Measurements from ENCODE around the gene GRN. TPM values are rescaled to one million over a fixed set of nuclear protein-coding genes. Genes with fewer than 3 reads are reported as not detected.
"Not testable (repeated sequence)": the region's sequence is repeated elsewhere in the genome, so short reads cannot be mapped to it uniquely, and the experiment has no call there.

Gene GRN
- total RNA-seq, 1 experiment from 2014 or later, result 400 TPM

GRCh38 chr17:44369414-44370023 is 24.4 kb downstream of the GRN start:
- H3F3A ChIP-seq (ENCODE audit: low read length, unreplicated experiment); H3K4me1 ChIP-seq (ENCODE audit: insufficient read depth, low read length); H3K9ac ChIP-seq (ENCODE audit: low read length); CTCF ChIA-PET; H3K4me2 ChIP-seq (ENCODE audit: low read length); H2AFZ ChIP-seq (ENCODE audit: low read length); H3K27me3 ChIP-seq (ENCODE audit: low read length); DNase-seq; H3K79me2 ChIP-seq (ENCODE audit: low read length); H3K36me3 ChIP-seq (ENCODE audit: low read depth, low read length); H3K9me3 ChIP-seq (ENCODE audit: low read length); intact Hi-C loops (cut with micrococcal nuclease); BruUV-seq (replicated peaks); H3K27ac ChIP-seq (ENCODE audit: low read length); H4K20me1 ChIP-seq (ENCODE audit: low read length); H3K9me2 ChIP-seq (replicated peaks; ENCODE audit: low read length); H3K4me3 ChIP-seq (ENCODE audit: low read length); ATAC-seq: not testable (repeated sequence)
- POLR2A ChIA-PET (ENCODE audit: unreplicated experiment), result interaction anchor here (0.6 kb wide), 1 partner anchor 79 kb away, joined by 3 read pairs; no protein-coding TSS in a partner anchor

GRCh38 chr17:44372036-44372435 is 26.9 kb downstream of the GRN start:
- no peaks in the 10 kb centered on the region for H3F3A ChIP-seq (ENCODE audit: low read length, unreplicated experiment)
- H4K20me1 ChIP-seq (ENCODE audit: low read length), result no peaks in the 10 kb centered on the region
- intact Hi-C loops (cut with micrococcal nuclease), result no loop called here
- H3K9me3 ChIP-seq (ENCODE audit: low read length), result no peaks in the 10 kb centered on the region
- no peaks in the 10 kb centered on the region for H3K4me1 ChIP-seq (ENCODE audit: insufficient read depth, low read length)
- DNase-seq, result no peak
- TF ChIP-seq, protein P1, sequence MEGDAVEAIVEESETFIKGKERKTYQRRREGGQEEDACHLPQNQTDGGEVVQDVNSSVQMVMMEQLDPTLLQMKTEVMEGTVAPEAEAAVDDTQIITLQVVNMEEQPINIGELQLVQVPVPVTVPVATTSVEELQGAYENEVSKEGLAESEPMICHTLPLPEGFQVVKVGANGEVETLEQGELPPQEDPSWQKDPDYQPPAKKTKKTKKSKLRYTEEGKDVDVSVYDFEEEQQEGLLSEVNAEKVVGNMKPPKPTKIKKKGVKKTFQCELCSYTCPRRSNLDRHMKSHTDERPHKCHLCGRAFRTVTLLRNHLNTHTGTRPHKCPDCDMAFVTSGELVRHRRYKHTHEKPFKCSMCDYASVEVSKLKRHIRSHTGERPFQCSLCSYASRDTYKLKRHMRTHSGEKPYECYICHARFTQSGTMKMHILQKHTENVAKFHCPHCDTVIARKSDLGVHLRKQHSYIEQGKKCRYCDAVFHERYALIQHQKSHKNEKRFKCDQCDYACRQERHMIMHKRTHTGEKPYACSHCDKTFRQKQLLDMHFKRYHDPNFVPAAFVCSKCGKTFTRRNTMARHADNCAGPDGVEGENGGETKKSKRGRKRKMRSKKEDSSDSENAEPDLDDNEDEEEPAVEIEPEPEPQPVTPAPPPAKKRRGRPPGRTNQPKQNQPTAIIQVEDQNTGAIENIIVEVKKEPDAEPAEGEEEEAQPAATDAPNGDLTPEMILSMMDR (conservative IDR thresholded peaks at IDR 0.05; ENCODE audit: low read depth, low read length), result no peak
- TF ChIP-seq EZH2 (IDR thresholded peaks at IDR 0.05; ENCODE audit: low read length, unreplicated experiment) (no peak), EZH2phosphoT487 (IDR thresholded peaks at IDR 0.05; ENCODE audit: borderline replicate concordance, low read length) (no peak)
- no peaks in the 10 kb centered on the region for H3K27me3 ChIP-seq (ENCODE audit: low read length)
- no peak overlapping the region for H3K27ac ChIP-seq (ENCODE audit: low read length)
- H2AFZ ChIP-seq (ENCODE audit: low read length), result no peak overlapping the region
- H3K79me2 ChIP-seq (ENCODE audit: low read length), result no peaks in the 10 kb centered on the region
- no peak overlapping the region for H3K4me3 ChIP-seq (ENCODE audit: low read length)
- H3K36me3 ChIP-seq (ENCODE audit: low read depth, low read length), result no peaks in the 10 kb centered on the region
- no peak overlapping the region for H3K4me2 ChIP-seq (ENCODE audit: low read length)
- no peak for ATAC-seq
- no TSS peak for BruUV-seq (replicated peaks)
- H3K9ac ChIP-seq (ENCODE audit: low read length), result no peak overlapping the region
- CTCF ChIA-PET, result no interaction called here
- H3K9me2 ChIP-seq (replicated peaks; ENCODE audit: low read length), result no peaks in the 10 kb centered on the region
- POLR2A ChIA-PET (ENCODE audit: unreplicated experiment), result no interaction called here

GRCh38 chr17:44374306-44375195 is 29.4 kb downstream of the GRN start:
- H3K36me3 ChIP-seq (ENCODE audit: low read depth, low read length), result no peaks in the 10 kb centered on the region
- no TSS peak for BruUV-seq (replicated peaks)

More at GRCh38 chr17:44374306-44375195, 29.4 kb downstream of the GRN start:
- H3K9ac ChIP-seq (ENCODE audit: low read length), result no peak overlapping the region
- no peak overlapping the region for H3K4me2 ChIP-seq (ENCODE audit: low read length)
- no peak overlapping the region for H3K27ac ChIP-seq (ENCODE audit: low read length)
- no peaks in the 10 kb centered on the region for H3K79me2 ChIP-seq (ENCODE audit: low read length)
- DNase-seq (no peak), ATAC-seq (no peak)
- intact Hi-C loops (cut with micrococcal nuclease), result no loop called here
- H3K4me3 ChIP-seq (ENCODE audit: low read length), result no peak overlapping the region
- no peaks in the 10 kb centered on the region for H3K27me3 ChIP-seq (ENCODE audit: low read length)
- no peaks in the 10 kb centered on the region for H4K20me1 ChIP-seq (ENCODE audit: low read length)
- H3F3A ChIP-seq (ENCODE audit: low read length, unreplicated experiment), result no peaks in the 10 kb centered on the region
- H3K9me3 ChIP-seq (ENCODE audit: low read length), result no peaks in the 10 kb centered on the region
- CTCF ChIA-PET, result interaction anchor here (0.6 kb wide), 1 partner anchor 17 kb away, joined by 3 read pairs; no protein-coding TSS in a partner anchor
- H3K9me2 ChIP-seq (replicated peaks; ENCODE audit: low read length), result no peaks in the 10 kb centered on the region
- H2AFZ ChIP-seq (ENCODE audit: low read length), result no peak overlapping the region
- no peaks in the 10 kb centered on the region for H3K4me1 ChIP-seq (ENCODE audit: insufficient read depth, low read length)
- POLR2A ChIA-PET (ENCODE audit: unreplicated experiment), result no interaction called here
- TF ChIP-seq EZH2 (IDR thresholded peaks at IDR 0.05; ENCODE audit: low read length, unreplicated experiment), result no peak
- TF ChIP-seq, protein P1 (conservative IDR thresholded peaks at IDR 0.05; ENCODE audit: low read depth, low read length), result no peak
- no peak for TF ChIP-seq EZH2phosphoT487 (IDR thresholded peaks at IDR 0.05; ENCODE audit: borderline replicate concordance, low read length)
